Fibroblast of lung (primary cell): ENCODE measurements around the gene MIS18BP1. TPM values are rescaled to one million over a fixed set of nuclear protein-coding genes. Genes with fewer than 3 reads are reported as not detected.
A peak's percentile ranks its signal among the peaks of the same experiment; 100 is the strongest.

Experiments used
- DNase-seq, 2 donors: peaks; one replicate each; pipeline versions ENCODE4 v3.0.0 to v3.0.0-alpha.2; 2010; ENCODE audit warnings: low read depth in 2 of 2
- H2AFZ ChIP-seq: 2 replicates; pipeline ENCODE4 v1.5.1; 2012; ENCODE audit warnings: low read length, control low read depth, inconsistent platforms
- H3K27ac ChIP-seq: 2 replicates; pipeline ENCODE4 v1.5.1; 2011; ENCODE audit warnings: low read length, control low read depth; ENCODE audit not compliant: insufficient read depth
- H3K27me3 ChIP-seq: 2 replicates; pipeline ENCODE4 v1.5.1; 2011; ENCODE audit warnings: mild to moderate bottlenecking, low read length; ENCODE audit not compliant: control insufficient read depth, insufficient read depth
- H3K36me3 ChIP-seq: 2 replicates; pipeline ENCODE4 v1.5.1; 2011; ENCODE audit warnings: low read length; ENCODE audit not compliant: control insufficient read depth, insufficient read depth
- H3K4me1 ChIP-seq: 2 replicates; pipeline ENCODE4 v1.5.1; 2011; ENCODE audit warnings: low read length; ENCODE audit not compliant: control insufficient read depth, insufficient read depth; ENCODE audit errors: extremely low read depth
- H3K4me2 ChIP-seq: 2 replicates; pipeline ENCODE4 v1.5.1; 2011; ENCODE audit warnings: low read length, control low read depth; ENCODE audit not compliant: insufficient read depth; ENCODE audit errors: extremely low read depth
- H3K4me3 ChIP-seq, 4 experiments: fragments of 200-600 bp in 1 of 4; sonication (generic) in 1 of 4; replicated peaks in 1 of 4; 2 replicates each; pipeline ENCODE4 v1.5.1; 2011 to 2016; ENCODE audit warnings: low read length in 4 of 4, low read depth in 3 of 4, mild to moderate bottlenecking in 3 of 4, control low read depth in 2 of 4, inconsistent platforms in 1 of 4, mixed read lengths in 1 of 4; ENCODE audit not compliant: insufficient read depth in 1 of 4; ENCODE audit errors: control extremely low read depth in 1 of 4
- H3K79me2 ChIP-seq: 2 replicates; pipeline ENCODE4 v1.5.1; 2012; ENCODE audit warnings: mild to moderate bottlenecking, low read length, inconsistent platforms; ENCODE audit not compliant: control insufficient read depth, insufficient read depth
- H3K9ac ChIP-seq: 2 replicates; pipeline ENCODE4 v1.5.1; 2011; ENCODE audit warnings: mild to moderate bottlenecking, low read length, control low read depth; ENCODE audit not compliant: insufficient read depth
- H3K9me3 ChIP-seq: 2 replicates; pipeline ENCODE4 v1.5.1; 2012; ENCODE audit warnings: low read depth, low read length; ENCODE audit not compliant: control insufficient read depth, insufficient read depth
- H4K20me1 ChIP-seq: 2 replicates; pipeline ENCODE4 v1.5.1; 2011; ENCODE audit warnings: low read length; ENCODE audit not compliant: control insufficient read depth, insufficient read depth; ENCODE audit errors: extremely low read depth
- CTCF ChIP-seq, 2 donors: IDR thresholded peaks in 1 of 2; conservative IDR thresholded peaks in 1 of 2; 1 replicate in 1 of 2; 2 replicates in 1 of 2; pipeline ENCODE4 v1.5.1; 2011 to 2012; ENCODE audit warnings: low read length in 2 of 2, control low read depth in 1 of 2, inconsistent platforms in 1 of 2, low read depth in 1 of 2, mild to moderate bottlenecking in 1 of 2
- EZH2 ChIP-seq: IDR thresholded peaks from 2 replicates; pipeline ENCODE4 v1.5.1; 2012; ENCODE audit warnings: low read length, control low read depth, mild to moderate bottlenecking; ENCODE audit errors: missing control alignments
- polyA plus RNA-seq, 2 donors: library from polyadenylated mRNA; depleted of rRNA in 1 of 2; stranded (reverse) in 1 of 2; unstranded in 1 of 2; fragments of >200 nt; gene quantifications; 2 replicates each; pipeline ENCODE4 v1.2.1, GENCODE V29; 2011 to 2012; ENCODE audit warnings: missing spikeins in 1 of 2
- total RNA-seq: library from RNA; depleted of rRNA; stranded (reverse); fragments of >200 nt; gene quantifications from 2 replicates; pipeline ENCODE4 v1.2.1, GENCODE V29; 2014

Gene MIS18BP1
- total and polyA plus RNA-seq, 2 donors (not counting 1 experiment from before 2014, with no cell fraction given): 13.3 to 26.4 TPM

- DNase-seq: no peak
- no peak overlapping the region for H3K9ac ChIP-seq
- no peak overlapping the region for H2AFZ ChIP-seq
- H3K4me3 ChIP-seq: no peak overlapping the region
- H3K9me3 ChIP-seq: no peaks in the 10 kb centered on the region
- peaks cover 94% of the 10 kb centered on the region for H3K79me2 ChIP-seq
- H3K27me3 ChIP-seq: no peaks in the 10 kb centered on the region
- H3K4me1 ChIP-seq: no peaks in the 10 kb centered on the region
- TF ChIP-seq EZH2: no peak
- TF ChIP-seq CTCF (conservative IDR thresholded peaks at IDR 0.05 in 1 of 2, IDR thresholded peaks at IDR 0.05 in 1 of 2; ENCODE audit: low read depth in 1 of 2, low read length in 2 of 2): no peak
- H3K36me3 ChIP-seq: no peaks in the 10 kb centered on the region
- H4K20me1 ChIP-seq: no peaks in the 10 kb centered on the region
- no peak overlapping the region for H3K4me2 ChIP-seq
- no peak overlapping the region for H3K27ac ChIP-seq
Observed at GRCh38 chr14:45247427-45247826, 5.6 kb downstream of the MIS18BP1 start.

- Histone ChIP-seq H3K36me3 (no peaks in the 10 kb centered on the region), H3K9me3 (no peaks in the 10 kb centered on the region), H4K20me1 (no peaks in the 10 kb centered on the region), H3K27me3 (no peaks in the 10 kb centered on the region), H3K79me2 (peaks cover 92% of the 10 kb centered on the region), H3K4me1 (no peaks in the 10 kb centered on the region), H3K27ac (no peak overlapping the region), H2AFZ (no peak overlapping the region), H3K4me2 (peak overlapping the region; percentile 56), H3K4me3 (no peak overlapping the region), H3K9ac (no peak overlapping the region)
- TF ChIP-seq EZH2: no peak
- no peak for TF ChIP-seq CTCF (conservative IDR thresholded peaks at IDR 0.05 in 1 of 2, IDR thresholded peaks at IDR 0.05 in 1 of 2; ENCODE audit: low read depth in 1 of 2, low read length in 2 of 2)
- DNase-seq: peak in 1 of 2 donors; percentile 32
Observed at GRCh38 chr14:45246691-45247090, 6.3 kb downstream of the MIS18BP1 start.

- Histone ChIP-seq H2AFZ (no peak overlapping the region), H3K79me2 (peaks cover 87% of the 10 kb centered on the region), H3K9ac (no peak overlapping the region), H3K4me3 (no peak overlapping the region), H3K9me3 (no peaks in the 10 kb centered on the region), H3K4me2 (no peak overlapping the region), H3K27me3 (no peaks in the 10 kb centered on the region), H4K20me1 (no peaks in the 10 kb centered on the region), H3K4me1 (no peaks in the 10 kb centered on the region), H3K27ac (no peak overlapping the region), H3K36me3 (no peaks in the 10 kb centered on the region)
- DNase-seq: no peak
- TF ChIP-seq EZH2 (no peak), CTCF (conservative IDR thresholded peaks at IDR 0.05 in 1 of 2, IDR thresholded peaks at IDR 0.05 in 1 of 2; ENCODE audit: low read depth in 1 of 2, low read length in 2 of 2) (no peak)
Observed at GRCh38 chr14:45246151-45246550, 6.9 kb downstream of the MIS18BP1 start.
